Measurements from ENCODE around the gene SLC22A5. TPM values are rescaled to one million over a fixed set of nuclear protein-coding genes. Genes with fewer than 3 reads are reported as not detected.
"Not testable (repeated sequence)": the region's sequence is repeated elsewhere in the genome, so short reads cannot be mapped to it uniquely, and the experiment has no call there.

The SLC22A5 gene
- total RNA-seq, 1 donor from 2014 or later: 5.5 TPM

DNA sequence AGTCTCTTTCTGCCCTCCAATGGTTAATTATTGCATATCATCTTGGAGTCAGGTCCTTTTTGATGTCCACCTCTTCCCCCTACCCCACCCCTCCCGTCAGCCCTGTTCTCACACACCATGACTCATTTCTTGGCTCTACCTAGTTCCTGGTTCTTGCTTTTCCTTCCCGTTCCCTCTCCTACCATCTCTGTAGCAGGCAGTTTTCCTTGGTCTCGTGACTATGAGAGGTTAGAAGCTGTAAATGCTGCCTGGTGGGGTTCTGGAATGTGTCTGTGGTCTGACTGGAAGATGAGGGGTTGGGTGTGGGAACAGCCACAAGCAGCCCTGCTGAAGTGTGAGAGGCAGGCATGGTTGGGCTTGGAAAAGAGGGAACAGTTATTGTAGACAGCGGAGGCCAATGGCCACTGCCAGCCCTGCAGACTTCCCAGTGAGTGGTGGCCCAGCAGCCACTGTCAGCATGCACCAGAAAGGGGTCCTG, 18.2 kb downstream of the SLC22A5 start:
- DNase-seq: no peak
- intact Hi-C loops (cut with micrococcal nuclease): loop anchor here (5.0 kb wide), 3 partner anchors 150 to 350 kb away; partner anchors contain the start of gene KIF3A
- Mint-ChIP-seq H3K27me3 (no peaks in the 10 kb centered on the region), H3K4me3 (no peak overlapping the region), H3K27ac (peak overlapping the region; percentile 52), H3K9me3 (no peaks in the 10 kb centered on the region), H3K4me1 (peaks cover 57% of the 10 kb centered on the region), H3K36me3 (ENCODE audit: low read depth) (peaks cover 3% of the 10 kb centered on the region)

DNA sequence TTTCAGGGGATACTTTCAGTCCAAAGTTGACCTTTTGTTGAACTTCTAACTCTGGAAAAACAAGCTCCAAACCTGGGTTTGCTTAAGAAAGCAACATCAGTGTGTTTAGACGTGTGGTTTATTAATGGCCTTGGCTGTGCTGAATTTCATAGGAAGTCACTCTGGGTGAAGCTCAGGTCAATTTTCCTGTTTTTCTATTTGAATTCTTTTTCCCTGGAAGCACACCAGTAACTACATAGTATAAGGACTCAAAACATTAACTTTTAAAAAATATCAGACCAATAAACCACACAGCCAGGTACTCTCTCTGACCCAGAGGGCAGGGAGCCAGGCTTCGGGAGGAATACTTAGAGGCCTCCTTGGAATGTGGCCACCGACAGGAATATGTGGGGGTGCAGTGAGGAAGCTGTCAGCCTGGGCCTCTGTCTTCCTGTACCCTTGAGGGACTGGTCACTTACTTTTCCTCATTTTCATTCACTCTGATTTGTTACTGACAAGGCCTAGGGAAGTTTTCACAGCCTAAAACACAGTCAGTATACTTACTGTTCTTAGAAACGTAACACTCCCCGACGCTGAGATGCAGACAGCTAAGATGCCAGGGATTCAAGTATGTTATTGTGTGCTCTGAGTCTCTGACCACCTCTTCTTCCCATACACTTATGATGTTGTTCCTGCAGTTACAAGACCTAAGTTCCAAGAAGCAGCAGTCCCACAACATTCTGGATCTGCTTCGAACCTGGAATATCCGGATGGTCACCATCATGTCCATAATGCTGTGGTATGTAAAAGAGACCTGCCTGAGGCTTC, 18.9 kb downstream of the SLC22A5 start:
- no peak for DNase-seq
- intact Hi-C loops (cut with micrococcal nuclease): loop anchor here (5.0 kb wide), 3 partner anchors 151 to 349 kb away; partner anchors contain the start of gene KIF3A
- Mint-ChIP-seq H3K36me3 (ENCODE audit: low read depth) (peaks cover 3% of the 10 kb centered on the region), H3K27ac (no peak overlapping the region), H3K27me3 (no peaks in the 10 kb centered on the region), H3K4me1 (peaks cover 62% of the 10 kb centered on the region), H3K9me3 (no peaks in the 10 kb centered on the region), H3K4me3 (no peak overlapping the region)

DNA sequence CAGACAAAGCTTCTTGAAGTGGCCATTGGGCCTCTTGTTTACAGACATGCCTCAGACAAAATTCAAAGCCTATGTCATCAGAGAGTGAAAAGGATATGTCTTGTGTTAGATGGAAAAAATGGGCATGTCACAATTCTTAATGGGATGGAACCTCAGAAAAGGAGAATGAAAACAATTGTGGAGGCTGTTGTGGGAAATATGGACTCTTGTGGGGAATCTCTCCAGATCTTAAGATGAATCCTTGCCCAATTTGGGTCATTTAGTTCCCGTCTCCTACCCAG, 19.5 kb downstream of the SLC22A5 start:
- Mint-ChIP-seq H3K27ac (no peak overlapping the region), H3K4me3 (no peak overlapping the region), H3K4me1 (peaks cover 64% of the 10 kb centered on the region), H3K9me3 (no peaks in the 10 kb centered on the region), H3K27me3 (no peaks in the 10 kb centered on the region), H3K36me3 (ENCODE audit: low read depth) (peaks cover 6% of the 10 kb centered on the region)
- no peak for DNase-seq
- intact Hi-C loops (cut with micrococcal nuclease): loop anchor here (5.0 kb wide), 3 partner anchors 152 to 348 kb away; partner anchors contain the start of gene KIF3A

DNA sequence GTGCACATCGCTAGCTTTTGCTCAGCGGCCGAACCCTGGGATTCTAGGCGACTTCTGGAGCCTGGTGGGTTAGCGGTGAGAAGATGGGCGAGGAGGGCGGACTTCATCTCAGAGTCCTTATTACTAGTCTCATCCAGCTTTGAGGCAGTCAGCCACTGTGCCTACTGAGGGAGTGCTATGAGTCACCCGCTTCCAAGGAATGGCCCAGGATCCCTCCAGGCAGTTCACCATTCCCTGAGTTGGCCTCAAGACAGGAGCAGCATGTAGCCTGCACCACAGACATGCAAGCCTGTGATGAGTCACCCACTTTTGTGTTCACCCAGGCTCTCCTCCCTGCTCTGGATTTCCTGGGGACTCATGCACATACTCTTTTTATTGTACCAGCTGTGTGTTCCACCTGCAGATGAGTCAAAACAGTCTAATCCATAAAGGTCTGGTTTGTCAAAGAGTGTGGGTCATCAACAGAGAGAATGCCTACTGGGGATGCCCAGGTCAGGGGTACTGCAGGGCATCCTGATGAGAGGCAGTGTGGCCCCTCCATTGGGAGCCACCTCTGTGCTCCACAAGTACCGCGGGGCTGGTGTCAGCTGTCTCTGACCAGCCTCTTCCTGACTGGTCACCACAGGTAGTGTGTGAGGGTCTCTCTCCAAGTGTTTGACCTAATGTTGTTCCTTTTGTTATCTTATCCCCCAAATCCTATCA, 20.2 kb downstream of the SLC22A5 start:
- H3K9me3 Mint-ChIP-seq: no peaks in the 10 kb centered on the region
- H3K4me1 Mint-ChIP-seq: peaks cover 67% of the 10 kb centered on the region
- intact Hi-C loops (cut with micrococcal nuclease): loop anchor here (5.0 kb wide), 3 partner anchors 152 to 348 kb away; partner anchors contain the start of gene KIF3A
- peaks cover 10% of the 10 kb centered on the region for H3K36me3 Mint-ChIP-seq (ENCODE audit: low read depth)
- H3K27me3 Mint-ChIP-seq: no peaks in the 10 kb centered on the region
- H3K27ac Mint-ChIP-seq: peak overlapping the region; percentile 18
- no peak overlapping the region for H3K4me3 Mint-ChIP-seq
- DNase-seq: peak; percentile 75

DNA sequence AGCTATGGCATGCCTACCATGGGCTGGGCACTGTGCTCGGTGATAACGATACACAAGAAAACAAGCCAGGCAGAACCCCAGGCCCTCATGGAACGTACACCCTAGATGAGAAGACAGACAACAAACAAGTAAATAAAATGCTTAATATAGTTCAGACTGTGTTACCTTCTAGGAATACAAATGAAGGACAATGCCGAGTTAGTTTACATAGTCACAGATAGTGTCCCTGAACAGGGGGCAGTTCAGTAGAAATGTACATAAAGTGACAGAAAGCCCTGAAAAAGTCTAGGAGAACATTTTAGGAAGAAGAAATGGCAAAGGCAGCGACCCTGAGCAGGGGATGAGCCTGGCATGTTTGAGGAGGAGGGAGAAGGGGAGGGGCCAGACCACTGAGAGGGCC, 21.7 kb downstream of the SLC22A5 start:
- intact Hi-C loops (cut with micrococcal nuclease): no loop called here
- Mint-ChIP-seq H3K4me3 (no peak overlapping the region), H3K27ac (peak overlapping the region; percentile 26), H3K36me3 (ENCODE audit: low read depth) (peaks cover 17% of the 10 kb centered on the region), H3K4me1 (peaks cover 66% of the 10 kb centered on the region), H3K27me3 (no peaks in the 10 kb centered on the region), H3K9me3 (no peaks in the 10 kb centered on the region)
- DNase-seq: no peak

DNA sequence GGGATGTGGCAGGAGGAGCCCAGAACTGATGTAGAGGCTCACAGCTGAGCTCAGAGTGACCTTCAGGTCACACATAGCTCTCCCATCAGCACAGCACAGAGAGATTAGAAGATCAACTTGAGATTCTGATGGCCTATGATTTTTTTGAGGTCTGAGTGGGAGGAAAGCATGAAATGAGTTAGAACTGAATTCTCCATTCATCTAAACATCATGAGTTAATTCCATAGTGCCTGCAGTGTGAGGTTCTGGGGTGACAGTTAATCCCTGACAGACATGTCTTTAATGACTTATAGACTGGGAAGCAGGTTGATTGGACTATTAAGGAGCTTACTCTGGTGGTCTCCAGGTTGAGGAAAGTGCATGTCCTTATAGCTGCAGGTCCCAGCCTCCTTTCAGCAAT, 22.4 kb downstream of the SLC22A5 start:
- intact Hi-C loops (cut with micrococcal nuclease): no loop called here
- Mint-ChIP-seq H3K27me3 (no peaks in the 10 kb centered on the region), H3K4me3 (no peak overlapping the region), H3K9me3 (no peaks in the 10 kb centered on the region), H3K36me3 (ENCODE audit: low read depth) (peaks cover 17% of the 10 kb centered on the region), H3K27ac (no peak overlapping the region), H3K4me1 (peaks cover 66% of the 10 kb centered on the region)
- DNase-seq: no peak

DNA sequence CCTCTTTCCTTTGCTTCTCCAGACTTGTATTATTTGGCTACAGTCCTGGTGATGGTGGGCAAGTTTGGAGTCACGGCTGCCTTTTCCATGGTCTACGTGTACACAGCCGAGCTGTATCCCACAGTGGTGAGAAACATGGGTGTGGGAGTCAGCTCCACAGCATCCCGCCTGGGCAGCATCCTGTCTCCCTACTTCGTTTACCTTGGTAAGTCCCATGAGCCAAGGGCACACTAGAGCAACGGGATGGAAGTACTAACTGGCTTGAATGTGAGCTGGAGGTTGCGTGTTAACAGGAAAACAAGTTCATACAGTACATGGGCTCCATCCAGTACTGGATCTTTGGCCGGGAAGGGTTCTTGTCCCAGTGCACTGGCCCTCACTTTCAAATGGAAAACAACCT, 22.9 kb downstream of the SLC22A5 start:
- H3K4me3 Mint-ChIP-seq: no peak overlapping the region
- no peak overlapping the region for H3K27ac Mint-ChIP-seq
- intact Hi-C loops (cut with micrococcal nuclease): no loop called here
- no peak for DNase-seq
- peaks cover 67% of the 10 kb centered on the region for H3K4me1 Mint-ChIP-seq
- H3K27me3 Mint-ChIP-seq: no peaks in the 10 kb centered on the region
- no peaks in the 10 kb centered on the region for H3K9me3 Mint-ChIP-seq
- peaks cover 17% of the 10 kb centered on the region for H3K36me3 Mint-ChIP-seq (ENCODE audit: low read depth)

DNA sequence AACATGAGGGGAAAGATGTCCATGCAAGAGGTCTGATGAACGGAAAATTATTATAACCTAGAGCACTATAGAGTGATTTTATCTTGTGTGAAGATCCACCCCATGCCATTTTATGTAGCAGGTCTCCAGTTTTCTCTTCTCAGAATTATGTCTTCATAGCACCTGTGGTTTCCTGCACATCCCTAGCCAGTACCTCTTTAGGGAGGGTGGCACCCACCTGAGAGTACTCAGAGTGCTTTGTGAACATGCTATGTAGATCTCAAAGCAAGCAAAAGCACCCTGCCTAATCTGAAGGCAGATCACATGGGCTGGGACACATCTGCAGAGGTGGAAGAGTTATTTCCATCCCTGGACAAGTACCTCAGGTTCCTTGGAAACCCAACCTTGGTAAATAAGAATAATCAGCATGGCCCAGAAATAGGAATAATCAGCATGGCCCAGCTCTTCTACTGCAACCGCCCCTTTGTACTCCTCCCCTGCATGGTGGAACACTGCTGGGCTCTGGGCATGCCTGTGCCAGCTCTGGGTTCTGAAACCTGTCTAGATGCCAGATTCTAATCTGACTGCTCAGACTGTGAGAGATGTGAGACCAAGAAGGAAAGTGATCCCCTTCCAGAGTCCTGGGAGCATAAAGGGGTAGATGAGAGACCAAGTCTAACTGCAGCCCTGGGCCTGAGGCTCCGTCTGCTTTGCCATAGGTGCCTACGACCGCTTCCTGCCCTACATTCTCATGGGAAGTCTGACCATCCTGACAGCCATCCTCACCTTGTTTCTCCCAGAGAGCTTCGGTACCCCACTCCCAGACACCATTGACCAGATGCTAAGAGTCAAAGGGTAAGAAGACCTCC, 23.7 kb downstream of the SLC22A5 start:
- intact Hi-C loops (cut with micrococcal nuclease): no loop called here
- Mint-ChIP-seq H3K9me3 (no peaks in the 10 kb centered on the region), H3K27me3 (no peaks in the 10 kb centered on the region), H3K4me3 (no peak overlapping the region), H3K4me1 (peaks cover 69% of the 10 kb centered on the region), H3K27ac (no peak overlapping the region), H3K36me3 (ENCODE audit: low read depth) (peaks cover 17% of the 10 kb centered on the region)
- DNase-seq: no peak

DNA sequence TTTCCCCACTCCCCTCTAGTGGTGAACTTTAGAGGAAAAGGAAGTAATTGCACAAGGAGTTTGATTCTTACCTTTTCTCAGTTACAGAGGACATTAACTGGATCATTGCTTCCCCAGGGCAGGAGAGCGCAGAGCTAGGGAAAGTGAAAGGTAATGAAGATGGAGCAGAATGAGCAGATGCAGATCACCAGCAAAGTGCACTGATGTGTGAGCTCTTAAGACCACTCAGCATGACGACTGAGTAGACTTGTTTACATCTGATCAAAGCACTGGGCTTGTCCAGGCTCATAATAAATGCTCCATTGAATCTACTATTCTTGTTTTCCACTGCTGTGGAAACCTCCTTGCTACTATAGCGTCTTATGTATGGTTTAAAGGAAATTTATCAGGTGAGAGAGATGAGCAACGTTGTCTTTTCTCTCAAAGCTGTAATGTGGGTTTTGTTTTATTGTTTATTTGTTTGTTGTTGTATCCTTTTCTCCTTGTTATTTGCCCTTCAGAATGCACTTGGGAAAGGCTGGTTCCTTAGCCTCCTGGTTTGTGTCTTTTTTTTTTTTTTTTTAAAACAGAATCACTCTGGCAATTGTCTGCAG, 25.3 kb downstream of the SLC22A5 start:
- no peak overlapping the region for H3K27ac Mint-ChIP-seq
- peaks cover 19% of the 10 kb centered on the region for H3K36me3 Mint-ChIP-seq (ENCODE audit: low read depth)
- intact Hi-C loops (cut with micrococcal nuclease): no loop called here
- H3K4me1 Mint-ChIP-seq: peaks cover 61% of the 10 kb centered on the region
- DNase-seq: no peak
- H3K4me3 Mint-ChIP-seq: no peak overlapping the region
- no peaks in the 10 kb centered on the region for H3K9me3 Mint-ChIP-seq
- H3K27me3 Mint-ChIP-seq: peaks cover 4% of the 10 kb centered on the region

DNA sequence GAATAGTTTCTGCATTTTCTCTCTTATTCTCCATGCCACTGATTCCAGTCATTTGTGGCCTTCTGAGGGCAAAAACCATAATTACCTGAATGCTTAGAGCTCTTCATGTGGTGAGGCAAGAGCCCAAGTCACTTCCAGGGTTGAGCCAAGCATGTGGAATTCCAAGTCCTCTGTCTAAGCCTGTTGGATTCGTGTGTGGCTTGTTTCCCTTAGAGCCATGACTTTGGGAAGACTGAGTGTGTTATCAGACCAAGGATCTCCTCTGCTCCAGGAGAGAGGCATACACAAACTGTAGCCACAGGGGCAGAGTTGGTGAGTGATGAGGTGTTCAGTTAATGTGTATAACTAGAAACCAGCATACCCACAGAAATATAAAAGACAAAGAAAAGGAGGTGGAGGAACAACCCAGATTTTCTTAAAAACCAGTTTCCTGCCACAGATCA, 27.1 kb downstream of the SLC22A5 start:
- intact Hi-C loops (cut with micrococcal nuclease): loop anchor here (2.0 kb wide), 1 partner anchor 14 kb away; no protein-coding TSS in a partner anchor
- Mint-ChIP-seq H3K27me3 (peaks cover 16% of the 10 kb centered on the region), H3K27ac (peak overlapping the region; percentile 57), H3K4me1 (peaks cover 61% of the 10 kb centered on the region), H3K36me3 (ENCODE audit: low read depth) (peaks cover 22% of the 10 kb centered on the region), H3K4me3 (peak overlapping the region; percentile 24), H3K9me3 (peaks cover 6% of the 10 kb centered on the region)
- DNase-seq: peak; percentile 66

DNA sequence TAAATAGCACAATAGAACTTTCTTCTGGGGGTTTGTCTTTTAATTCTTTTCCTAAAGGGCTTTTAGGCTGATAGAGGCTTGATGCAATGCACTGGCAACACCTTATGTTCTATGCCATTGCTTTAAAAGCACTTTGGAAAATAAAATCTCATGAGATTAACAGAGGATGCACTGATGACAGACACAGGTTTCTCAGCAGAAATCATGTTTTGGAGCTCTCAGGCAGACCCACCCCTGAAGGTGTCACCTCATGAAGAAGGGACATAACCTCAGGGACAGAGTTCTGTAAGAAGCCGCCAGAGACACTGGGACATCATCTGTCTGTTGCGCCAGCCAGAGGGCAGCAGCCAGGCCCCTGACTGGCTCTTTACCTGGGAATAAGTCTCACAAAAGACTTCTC, 27.7 kb downstream of the SLC22A5 start:
- intact Hi-C loops (cut with micrococcal nuclease): loop anchor here (2.0 kb wide), 1 partner anchor 14 kb away; no protein-coding TSS in a partner anchor
- Mint-ChIP-seq H3K4me3 (peak overlapping the region; percentile 24), H3K27me3 (peaks cover 16% of the 10 kb centered on the region), H3K4me1 (peaks cover 56% of the 10 kb centered on the region), H3K9me3 (peaks cover 6% of the 10 kb centered on the region), H3K27ac (no peak overlapping the region), H3K36me3 (ENCODE audit: low read depth) (peaks cover 22% of the 10 kb centered on the region)
- DNase-seq: no peak

DNA sequence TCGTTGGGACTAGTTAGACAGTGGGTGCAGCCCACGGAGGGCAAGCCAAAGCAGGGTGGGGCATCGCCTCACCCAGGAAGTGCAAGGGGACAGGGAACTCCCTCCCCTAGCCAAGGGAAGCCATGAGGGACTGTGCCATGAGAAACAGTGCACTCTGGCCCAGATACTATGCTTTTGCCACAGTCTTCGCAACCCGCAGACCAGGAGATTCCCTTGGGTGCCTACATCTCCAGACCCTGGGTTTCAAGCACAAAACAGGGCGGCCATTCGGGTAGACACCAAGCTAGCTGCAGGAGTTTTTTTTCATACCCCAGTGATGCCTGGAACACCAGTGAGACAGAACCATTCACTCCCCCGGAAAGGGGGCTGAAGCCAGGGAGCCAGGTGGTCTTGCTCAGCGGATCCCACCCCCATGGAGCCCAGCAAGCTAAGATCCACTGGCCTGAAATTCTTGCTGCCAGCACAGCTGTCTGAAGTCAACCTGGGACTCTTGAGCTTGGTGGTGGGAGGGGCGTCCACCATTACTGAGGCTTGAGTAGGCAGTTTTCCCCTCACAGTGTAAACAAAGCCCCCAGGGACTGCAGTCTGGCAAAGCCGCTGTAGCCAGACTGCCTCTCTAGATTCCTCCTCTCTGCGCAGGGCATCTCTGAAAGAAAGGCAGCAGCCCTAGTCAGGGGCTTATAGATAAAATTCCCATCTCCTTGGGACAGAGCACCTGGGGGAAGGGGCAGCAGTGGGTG, 28.6 kb downstream of the SLC22A5 start:
- not testable (repeated sequence) for H3K27ac Mint-ChIP-seq, DNase-seq, H3K9me3 Mint-ChIP-seq
- Mint-ChIP-seq H3K4me1 (peaks cover 50% of the 10 kb centered on the region), H3K4me3 (peak overlapping the region; percentile 13), H3K27me3 (peaks cover 16% of the 10 kb centered on the region), H3K36me3 (ENCODE audit: low read depth) (peaks cover 22% of the 10 kb centered on the region)
- intact Hi-C loops (cut with micrococcal nuclease): loop anchor here (2.0 kb wide), 1 partner anchor 13 kb away; no protein-coding TSS in a partner anchor
